Activated T-cell treated with anti-CD3 and anti-CD28 coated beads, Interleukin-2, amount 50 U/mL, for 1 hour (primary cell): ENCODE results near the gene TBX2.

Source experiments
- DNase-seq: peaks from one replicate; pipeline ENCODE4 v3.0.0-alpha.2; 2020

Gene TBX2

DNA sequence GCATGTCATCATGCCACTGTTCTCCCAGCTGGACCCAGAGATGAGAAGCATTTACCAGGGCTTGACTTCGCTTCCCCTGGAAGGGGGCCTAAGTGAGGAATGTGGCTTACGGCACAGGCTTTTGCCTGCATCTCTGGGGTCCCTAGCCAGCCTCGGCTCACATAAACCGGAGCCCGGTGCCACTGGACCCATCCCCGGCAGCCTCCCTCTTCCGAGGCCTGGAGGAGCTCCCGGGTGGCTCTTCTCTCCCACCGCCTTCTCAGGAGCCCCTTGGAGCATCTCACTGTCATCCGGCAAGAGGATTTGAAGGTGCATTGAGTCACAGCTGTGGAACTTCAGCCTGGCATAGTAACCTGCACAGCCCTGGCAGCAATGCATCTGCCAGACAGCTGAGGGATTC lies 29.9 kb upstream of the TBX2 start:
- DNase-seq: no peak

DNA sequence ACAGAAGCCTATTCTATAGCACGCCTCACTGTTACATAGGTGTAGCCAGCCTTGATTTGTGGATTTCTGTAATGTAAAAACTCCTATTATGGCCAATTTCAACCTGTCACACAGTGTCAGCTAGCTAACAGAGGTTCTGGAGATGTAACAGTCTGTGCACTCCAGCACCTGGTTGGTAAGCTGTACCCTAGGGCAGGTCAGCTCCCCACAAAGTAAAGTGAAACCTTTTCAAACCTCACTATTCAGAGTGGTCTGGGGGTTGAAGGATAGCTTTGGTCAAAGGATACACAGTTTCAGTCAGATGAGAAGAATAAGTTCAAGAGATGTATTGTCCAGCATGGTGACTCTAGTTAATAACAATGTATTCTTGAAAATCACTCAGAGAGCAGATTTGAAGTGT lies 28.5 kb upstream of the TBX2 start:
- no peak for DNase-seq

DNA sequence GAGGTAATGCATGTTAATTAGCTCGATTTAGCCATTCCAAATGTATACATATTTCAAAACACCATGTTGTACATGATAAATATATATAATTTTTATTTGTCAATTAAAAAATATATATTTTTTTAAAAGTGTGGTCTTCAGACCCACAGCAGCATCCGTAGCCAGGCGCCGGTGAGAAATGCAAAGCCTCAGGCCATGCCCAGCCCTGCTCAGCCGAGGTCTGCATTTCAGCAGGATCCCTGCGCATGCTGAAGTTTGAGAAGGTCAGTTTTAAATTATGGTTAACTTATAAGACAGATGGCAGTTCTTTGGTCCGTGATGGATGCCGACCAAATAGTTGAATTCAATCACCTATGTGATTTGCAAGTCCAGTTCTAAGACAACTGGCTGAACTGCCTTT lies 28.0 kb upstream of the TBX2 start:
- no peak for DNase-seq

DNA sequence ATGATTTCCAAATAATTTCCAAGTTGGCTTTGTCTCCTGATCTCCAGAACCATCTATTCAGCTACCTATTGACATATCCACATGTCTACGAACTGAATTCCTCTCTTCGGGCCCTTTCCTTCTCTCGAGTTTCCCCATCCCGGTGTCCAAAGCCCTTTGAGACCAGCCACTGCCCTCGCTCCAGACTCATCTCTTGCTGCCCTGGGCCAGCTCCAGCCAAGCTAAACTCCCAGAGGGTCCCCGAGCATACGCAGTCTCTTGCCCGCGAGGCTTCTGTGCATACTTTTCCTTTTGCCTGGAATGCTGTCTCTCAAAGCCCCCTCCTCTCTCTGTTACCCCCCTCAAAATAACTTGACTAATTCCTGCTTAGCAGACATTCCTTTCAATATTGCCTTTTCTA lies 27.2 kb upstream of the TBX2 start:
- DNase-seq: no peak

DNA sequence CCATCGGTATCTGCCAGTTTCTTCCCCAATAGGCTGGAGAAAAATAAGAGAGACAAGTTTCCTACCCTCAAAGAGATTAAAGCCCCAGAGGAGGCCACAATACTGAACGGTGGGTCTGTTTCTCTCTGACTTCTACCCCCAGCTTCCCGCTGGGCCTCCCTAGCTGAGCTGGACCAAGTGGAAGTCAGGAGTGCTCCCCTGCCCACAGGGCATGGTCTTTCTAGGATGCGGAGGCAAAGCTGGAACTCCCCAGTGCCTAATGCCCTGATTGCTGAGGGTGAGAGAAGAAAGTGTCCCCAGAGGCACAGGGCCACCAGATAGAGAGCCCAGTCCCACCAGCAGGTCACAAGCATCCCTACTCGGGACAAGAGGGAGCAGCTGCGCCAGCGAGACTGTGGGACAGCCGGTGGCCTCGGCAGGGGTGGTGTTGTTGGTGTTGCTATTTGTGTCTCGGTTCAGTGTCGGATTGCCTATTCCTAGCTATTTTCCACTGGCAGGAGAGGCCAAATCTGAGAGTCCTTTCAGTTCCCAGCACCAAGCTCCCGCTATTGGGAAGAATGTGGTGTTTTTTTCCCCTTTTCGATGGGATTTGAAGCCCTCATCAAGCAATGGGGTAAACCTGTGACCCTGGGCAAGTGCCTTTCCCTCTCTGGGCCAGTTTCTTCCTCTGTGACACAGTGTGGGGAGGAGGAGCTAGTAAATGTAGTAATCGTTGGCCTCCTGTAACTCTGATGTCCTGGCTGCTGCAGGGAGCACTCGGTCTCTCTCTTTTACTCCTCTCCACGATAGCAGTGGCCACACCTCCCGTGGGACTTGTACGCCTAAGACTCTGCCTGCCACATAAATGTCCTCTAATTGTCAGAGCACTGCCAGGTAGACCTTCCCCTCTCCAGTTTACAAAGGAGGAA lies 22.5 kb upstream of the TBX2 start:
- no peak for DNase-seq

DNA sequence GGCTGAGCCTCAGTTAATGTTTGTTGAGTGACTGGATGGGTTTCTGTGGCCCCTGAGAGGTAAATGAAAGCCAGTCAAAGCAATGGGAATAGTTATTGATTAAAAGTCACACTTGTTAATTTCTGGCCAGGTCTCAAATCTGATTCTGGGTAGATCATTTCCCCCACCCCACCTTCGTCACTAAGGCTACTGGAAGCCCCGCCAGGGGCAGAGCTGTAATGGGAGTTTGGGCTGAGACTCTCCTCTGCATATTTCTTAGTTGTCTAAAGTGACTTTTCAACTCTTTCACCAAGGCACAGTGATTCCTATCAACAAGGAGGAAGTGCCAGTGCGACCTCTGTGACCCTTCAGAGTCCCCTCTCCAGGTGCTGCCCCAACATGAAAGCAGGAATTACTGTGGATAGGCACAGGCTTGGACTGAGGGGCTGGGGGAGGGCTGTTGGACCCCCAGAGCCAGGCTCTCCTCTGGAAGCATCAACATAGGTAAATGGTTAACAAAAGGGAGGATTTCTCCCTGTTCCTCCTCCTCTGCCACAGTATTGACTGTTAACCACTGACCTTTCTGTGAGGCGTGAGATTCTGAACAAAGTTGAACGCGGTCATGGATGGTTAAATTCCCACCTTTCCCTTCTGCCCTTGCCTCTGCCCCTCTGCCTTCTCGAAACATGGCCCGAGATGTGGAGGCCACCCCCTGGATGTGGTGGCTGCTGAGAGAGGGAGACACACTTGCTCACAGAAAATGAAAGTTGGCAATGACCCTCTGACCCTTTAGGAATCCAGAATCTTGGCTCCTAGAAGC lies 20.8 kb upstream of the TBX2 start:
- DNase-seq: no peak

DNA sequence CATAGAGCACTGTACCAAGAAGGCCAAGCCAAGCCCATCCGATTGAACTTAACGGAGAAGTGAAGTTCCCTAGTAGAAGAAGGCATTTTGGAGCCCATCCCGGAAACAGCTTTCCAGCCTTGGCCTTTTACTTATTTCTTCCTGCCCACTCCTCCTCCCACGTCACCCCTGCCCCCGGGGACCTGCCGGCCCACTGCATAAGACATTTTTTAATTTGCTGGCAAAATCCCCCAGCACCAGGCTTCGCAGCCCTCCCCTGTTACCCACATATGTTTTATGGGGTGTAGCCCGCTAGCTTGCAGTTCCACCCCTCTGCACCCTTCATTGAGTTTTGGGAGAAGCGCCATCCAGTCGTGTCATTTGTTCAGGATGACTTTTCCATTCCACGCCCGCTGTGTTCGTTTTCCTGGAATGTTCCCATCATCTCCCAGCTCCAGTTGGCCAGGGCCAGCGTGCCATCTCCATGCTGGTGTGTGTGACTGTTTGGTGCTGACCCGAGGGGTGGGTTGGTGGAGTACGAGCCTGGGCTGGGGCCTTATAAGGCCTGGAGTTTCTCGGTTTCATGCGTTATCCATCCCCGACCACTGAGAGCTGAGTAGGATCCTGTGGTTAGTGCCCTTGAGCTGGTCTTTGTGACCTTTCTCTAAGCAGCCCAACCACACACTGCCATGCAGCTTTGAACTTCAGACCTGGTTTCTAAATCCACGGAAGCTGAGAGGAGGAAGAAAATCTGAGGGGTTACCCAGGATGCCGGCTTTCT lies 20.0 kb upstream of the TBX2 start:
- no peak for DNase-seq

DNA sequence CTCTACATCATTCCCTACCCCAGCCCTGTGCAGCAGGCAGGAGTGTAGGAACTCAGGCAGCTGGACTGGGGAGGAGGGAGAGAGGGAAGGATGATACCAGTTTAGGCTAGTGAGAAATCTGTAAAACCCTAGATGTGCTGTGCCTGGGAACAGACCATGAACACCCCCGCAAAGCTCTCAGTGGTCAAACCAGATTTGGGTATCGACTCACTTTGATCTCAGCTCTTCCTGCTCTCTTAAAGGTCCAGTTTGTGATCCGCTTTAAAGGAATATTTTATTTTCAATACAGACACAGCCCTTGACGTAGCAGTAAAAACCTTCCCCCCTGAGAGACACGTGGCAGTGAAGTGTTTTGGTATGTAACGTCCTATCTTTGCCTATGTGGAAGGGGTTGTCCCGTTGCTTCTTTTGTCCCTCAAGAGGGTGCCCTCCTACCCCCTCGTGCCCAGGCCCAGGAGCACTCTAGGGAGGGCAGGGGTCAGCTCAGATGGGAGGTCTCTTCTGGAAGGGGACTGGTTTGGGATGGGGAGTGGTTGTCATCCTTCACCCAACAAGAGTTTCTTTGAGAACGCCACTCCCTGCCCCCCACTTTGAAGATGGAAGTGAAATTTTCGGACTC lies 19.3 kb upstream of the TBX2 start:
- DNase-seq: no peak

DNA sequence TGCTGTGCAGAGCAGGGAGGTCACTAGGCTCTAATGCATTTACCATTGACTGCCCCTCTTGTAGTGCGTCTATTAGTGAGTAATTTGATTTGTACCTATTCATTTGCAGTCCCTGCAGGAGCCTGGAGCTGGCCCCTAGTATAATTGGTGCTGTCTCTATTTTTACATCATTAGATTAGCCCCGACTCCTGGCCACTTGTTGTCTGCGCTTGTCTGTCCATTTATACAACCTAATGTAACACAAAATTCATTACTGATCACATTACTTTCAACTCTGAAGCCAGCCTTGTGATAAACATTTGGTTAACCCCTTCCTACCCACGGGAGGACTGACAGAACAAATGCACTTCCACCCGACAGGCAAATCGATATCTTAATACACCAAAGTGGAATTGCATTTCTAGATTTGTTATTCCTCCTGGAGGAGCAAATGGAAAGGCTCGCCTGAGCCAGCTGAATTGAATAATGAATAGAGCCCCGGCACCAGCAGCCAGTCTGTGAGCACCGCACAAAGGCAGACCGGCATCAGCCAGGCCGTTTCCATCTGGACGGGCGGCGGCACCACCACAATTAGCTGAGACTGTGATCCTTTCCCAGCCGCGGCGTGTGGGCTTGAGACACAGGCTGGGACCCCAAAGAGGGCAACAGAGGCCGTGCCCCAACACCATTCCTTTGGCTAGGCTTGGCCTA lies 18.7 kb upstream of the TBX2 start:
- DNase-seq: no peak

DNA sequence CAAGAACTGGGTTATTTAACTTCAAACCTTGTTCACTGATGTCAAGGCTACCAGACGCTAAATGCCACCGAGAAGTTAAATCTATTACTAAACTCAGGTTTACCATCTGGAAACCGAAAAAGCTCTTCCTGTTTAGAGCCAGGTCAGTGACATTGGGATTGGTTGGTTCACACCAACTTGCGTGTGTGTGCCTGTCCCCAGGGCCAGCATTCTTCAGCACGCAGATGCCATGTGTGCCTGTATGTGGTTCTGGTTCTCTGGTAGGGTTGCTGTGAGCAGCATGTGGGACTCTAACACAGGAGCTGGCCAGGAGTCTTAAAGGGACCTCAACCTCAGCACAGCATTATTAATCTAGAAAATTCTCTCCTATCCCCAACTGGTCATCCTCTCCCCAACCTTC lies 18.1 kb upstream of the TBX2 start:
- DNase-seq: no peak

DNA sequence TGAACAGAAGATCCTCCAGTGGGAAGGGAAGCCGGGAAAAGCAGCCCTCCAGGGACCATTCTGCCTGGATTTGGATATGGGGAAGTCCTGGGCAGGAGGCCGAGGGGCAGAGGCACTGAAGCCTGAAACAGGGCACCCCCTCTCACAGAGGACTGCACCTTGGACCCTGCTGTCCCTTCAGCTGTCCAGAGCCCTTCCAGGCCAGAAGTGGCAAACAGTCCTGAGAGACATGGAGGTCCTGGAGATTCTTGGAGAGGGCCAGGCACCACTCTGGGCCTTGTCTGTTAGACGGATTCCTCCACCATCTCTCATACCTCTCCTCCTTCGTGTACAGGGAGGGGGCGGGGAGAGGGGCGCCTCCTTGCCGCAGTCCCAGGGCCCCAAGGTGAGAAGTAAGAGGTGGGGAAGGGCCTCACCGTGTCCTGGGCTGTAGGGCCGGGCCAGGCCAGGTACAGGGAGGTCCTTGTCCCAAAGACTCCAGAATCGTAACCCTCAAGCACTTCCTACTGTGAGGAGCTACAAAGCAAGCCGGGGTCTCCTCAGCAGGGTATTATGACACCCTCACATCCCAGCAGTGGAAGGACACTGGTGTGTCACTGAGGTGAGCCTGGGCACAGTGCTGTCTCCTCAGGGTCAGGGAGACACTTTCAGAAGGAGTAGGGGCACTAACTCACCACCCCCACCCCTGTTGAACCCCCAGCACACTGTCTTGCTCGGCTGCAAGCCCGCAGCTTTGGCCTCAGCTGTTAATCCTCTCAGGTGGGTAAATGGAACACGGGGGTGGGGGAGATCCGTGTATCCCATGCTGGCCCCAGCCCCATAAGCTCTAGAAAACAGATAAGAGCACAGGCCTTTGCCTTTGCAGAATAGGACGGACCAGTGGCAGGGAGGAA lies 16.6 kb upstream of the TBX2 start:
- no peak for DNase-seq

DNA sequence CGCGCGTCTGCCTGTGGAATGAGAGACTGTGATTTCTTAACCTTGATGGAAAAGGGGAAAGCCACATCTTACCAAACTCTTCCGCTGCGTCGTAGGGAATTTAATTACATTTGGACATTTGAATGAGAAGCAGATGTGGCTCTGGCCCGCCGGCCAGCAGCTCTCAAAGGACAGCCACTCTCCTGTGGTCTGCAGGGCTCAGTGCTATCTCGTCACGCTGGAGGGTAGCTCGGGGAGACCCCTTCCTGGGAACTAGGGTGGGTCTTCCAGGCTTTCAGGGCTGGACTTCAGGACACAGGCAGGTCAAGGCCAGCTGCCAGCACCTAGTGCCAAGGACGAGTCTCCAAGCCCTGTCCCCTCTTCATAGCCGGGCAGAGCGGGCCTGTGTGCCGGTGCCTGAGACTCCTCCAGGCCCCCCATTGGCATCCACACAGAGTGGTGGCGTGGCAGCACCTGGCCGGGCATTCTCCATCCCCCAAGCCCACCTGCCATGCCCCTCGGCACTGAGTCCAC lies 15.9 kb upstream of the TBX2 start:
- no peak for DNase-seq

DNA sequence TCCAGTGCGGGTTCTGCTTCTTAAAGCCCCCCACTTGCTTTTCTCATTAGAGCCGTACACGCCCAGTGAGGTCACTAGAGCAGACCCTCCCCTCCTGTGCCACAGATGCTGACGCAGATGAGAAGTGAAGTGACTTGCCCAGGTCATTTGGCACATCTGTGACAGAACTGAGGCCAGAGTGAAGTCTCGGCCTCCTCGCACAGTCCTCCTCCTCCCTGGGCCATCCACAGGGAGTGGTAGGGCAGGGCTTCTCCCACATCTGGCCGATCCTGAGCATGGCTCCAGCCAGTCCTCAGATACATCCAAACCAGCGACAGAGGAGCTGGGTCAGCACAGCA lies 15.3 kb upstream of the TBX2 start:
- DNase-seq: no peak

DNA sequence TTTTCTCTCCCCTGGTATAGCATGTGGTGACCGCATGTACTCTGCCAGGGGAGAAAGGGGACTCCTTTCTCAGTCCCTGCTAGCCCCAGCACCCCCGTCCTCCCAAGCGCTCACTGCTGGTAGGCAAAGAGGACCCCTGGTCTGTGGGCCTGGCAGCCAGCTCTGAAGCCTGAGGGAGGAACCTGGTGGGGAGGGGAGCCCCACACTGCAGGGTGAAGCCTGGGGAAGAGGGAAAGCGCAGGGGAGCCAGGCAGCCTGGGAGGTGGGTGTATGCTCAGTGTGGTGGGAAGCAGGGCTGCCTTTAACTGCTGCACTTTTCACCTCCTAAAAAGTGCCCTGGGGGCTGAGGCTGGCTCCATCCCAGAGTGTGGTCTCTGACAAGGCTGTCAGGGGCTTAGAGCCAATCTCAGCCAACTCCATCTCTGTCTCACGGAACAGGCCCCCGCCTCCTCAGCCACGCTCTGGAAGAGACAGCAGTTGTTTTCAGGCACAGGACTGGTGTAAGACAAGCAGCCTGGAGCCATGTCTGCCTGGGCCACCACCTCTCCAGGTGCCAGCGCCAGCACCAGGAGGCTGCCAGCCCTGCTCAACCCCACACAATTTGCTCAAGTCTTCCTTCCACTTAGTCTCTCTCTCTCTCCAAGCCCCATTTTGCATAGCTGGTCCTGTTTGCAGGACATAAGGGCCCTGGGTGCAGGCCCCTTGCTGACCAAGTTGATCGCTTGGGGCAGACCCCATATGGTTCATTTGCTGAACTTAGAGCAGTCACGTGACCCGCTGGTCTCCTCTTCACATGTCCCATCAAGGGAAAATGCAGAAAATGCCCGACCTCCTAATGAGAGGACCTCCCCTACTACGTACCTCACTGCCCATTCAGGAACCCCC lies 14.7 kb upstream of the TBX2 start:
- no peak for DNase-seq

DNA sequence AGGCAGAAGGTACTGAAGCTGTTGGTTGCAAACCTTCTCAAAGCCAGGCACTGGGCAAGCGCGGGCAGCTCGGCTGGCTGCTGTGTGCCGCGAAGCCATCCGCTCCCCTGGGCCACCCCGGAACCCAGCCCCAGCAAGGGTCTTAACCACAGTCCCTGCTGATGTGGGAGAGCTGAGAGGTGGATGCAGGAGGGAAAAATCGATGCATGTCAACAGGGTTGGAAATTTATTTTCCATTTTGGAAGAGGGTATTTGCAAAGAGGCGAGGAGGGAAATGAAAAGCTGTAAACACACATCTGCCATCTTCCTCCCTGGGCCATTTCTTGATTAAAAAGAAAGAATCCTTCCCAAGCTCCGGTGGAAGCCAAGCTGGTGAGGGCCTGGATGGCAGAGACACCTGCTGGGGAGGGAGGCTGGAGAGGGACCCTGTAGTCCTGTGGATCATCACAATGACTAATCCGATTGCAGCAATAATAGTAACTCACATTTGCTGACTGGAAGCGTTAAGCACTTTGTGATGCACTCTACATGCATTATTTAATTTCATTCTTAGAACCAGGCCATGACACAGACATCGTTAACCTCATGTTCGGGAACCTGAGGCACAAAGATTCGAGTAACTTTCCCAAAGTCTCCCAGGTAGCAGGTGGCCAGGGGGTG lies 13.9 kb upstream of the TBX2 start:
- DNase-seq: no peak

DNA sequence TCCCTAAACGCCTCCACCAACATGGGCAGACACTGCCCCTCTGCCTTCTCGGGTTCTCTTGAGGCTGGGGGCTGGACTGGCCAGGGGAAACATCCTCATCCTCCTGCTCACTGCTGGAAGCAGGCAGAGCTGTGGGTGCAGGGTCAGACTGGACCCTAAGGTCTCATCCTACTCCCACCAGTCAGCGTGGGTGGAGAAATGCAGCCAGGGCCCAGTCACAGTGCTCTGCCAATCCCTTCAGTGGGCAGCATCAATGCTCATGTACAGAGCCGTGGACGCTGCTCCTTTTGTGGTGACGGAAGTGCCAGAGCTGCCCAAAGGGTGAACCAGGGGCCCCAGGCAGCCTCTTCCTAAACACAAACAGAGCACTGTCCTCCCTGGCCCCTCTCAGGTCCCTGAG lies 13.4 kb upstream of the TBX2 start:
- no peak for DNase-seq

DNA sequence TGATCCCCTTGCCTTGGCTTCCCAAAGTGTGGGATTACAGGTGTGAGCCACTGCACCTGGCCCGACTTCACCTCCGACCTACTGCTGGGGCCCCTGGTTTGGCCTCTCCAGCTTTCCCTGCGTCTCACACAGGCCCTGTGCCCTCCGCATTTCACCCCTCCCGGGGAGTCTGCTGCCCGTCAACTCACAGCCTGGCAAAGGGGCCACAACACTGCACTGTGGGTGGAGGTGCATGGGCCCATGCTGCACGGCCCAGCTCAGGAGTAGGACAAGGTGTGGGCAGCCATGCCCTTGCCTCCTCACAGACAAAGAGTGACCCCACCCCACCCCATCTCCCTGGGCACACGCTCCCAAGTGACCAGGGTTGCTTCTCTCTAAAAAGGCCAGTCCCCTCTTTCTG lies 12.6 kb upstream of the TBX2 start:
- no peak for DNase-seq

DNA sequence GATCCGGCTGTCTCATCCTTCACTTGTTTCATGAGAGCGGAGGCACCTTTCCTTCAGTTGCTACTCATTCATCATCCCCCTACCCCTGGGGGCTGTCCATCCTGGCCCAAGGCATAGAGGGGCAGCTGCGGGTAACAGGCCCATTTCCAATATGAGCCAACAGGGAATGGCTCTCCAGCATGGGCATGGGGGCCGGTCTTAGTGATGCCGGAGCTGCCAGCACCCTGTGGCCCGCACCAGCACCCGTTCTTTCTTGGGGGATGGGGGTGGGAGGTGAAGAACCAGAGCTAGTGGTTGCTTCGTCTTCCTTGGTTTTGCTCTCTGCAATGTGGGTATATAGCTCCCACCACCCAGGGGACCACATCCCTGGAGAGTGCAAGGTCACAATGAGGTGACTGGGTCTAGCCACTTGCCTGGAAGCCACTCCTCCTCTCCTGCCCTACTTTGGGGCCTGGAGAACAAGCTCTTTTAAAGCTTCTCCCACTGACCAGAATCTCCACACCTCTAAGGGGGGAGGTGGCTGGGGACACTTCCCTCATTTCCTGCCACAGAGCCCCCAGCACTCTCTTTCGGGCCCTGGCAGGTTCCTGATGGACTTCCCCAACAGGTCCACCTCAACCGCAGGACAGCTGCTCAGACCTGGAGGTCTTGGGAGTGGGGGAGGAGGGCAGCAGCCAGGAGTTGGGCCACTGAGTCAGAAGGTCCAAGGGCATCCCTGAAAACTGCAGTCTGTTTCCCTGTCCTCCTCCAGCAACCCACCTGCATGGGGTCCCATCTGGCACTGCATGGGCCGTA lies 11.9 kb upstream of the TBX2 start:
- no peak for DNase-seq
